OCI-LY7 (cell line): ENCODE results near the gene ADO. TPM values are rescaled to one million over a fixed set of nuclear protein-coding genes. Genes with fewer than 3 reads are reported as not detected.
A peak's percentile ranks its signal among the peaks of the same experiment; 100 is the strongest.

Experiments
- BruUV-seq: library from RNA; stranded (reverse); fragments of 400-500 nt; replicated peaks from 2 replicates; lab custom pipeline; 2021; lab: Mats Ljungman, UMichigan
- CTCF ChIA-PET: fragments of 300-600 bp; sonication (Branson Sonifier 250); formaldehyde crosslinking; loops from one replicate; lab custom pipeline; 2022; ENCODE audit warnings: antibody characterized with exemption; ENCODE audit not compliant: unreplicated experiment; lab: Charles Lee
- POLR2A ChIA-PET: fragments of 300-600 bp; sonication (Branson Sonifier 250); formaldehyde crosslinking; loops from one replicate; lab custom pipeline; 2022; ENCODE audit warnings: antibody characterized with exemption; lab: Charles Lee
- DNase-seq: peaks from one replicate; pipeline ENCODE4 v3.0.0-alpha.2; 2015; ENCODE audit warnings: low spot score
- H2AFZ ChIP-seq: fragments of 200-600 bp; sonication (generic), shearing (Covaris generic); 2 replicates; pipeline ENCODE4 v1.6.1; 2014; ENCODE audit warnings: mild to moderate bottlenecking, antibody characterized with exemption, low read length, moderate library complexity
- H3K27ac ChIP-seq: fragments of 200-600 bp; sonication (generic); 2 replicates; pipeline ENCODE4 v1.5.1; 2014; ENCODE audit warnings: mixed run types, low read depth, mild to moderate bottlenecking, moderate library complexity, low read length, inconsistent platforms; ENCODE audit not compliant: poor library complexity, severe bottlenecking
- H3K36me3 ChIP-seq: fragments of 200-600 bp; sonication (generic); 2 replicates; pipeline ENCODE4 v1.6.1; 2014; ENCODE audit warnings: mild to moderate bottlenecking, antibody characterized with exemption, low read length, moderate library complexity, mixed read lengths; ENCODE audit not compliant: insufficient read depth
- H3K4me1 ChIP-seq: fragments of 200-600 bp; sonication (generic); 2 replicates; pipeline ENCODE4 v1.5.1; 2014; ENCODE audit warnings: mild to moderate bottlenecking, low read length; ENCODE audit not compliant: insufficient read depth, poor library complexity, severe bottlenecking
- H3K4me2 ChIP-seq: fragments of 200-600 bp; sonication (generic); 2 replicates; pipeline ENCODE4 v1.6.1; 2014; ENCODE audit warnings: mild to moderate bottlenecking, low read length
- H3K4me3 ChIP-seq: fragments of 200-600 bp; sonication (generic); 2 replicates; pipeline ENCODE4 v1.5.1; 2014; ENCODE audit warnings: mild to moderate bottlenecking, low read depth, low read length; ENCODE audit not compliant: poor library complexity, severe bottlenecking
- H3K79me2 ChIP-seq: fragments of 200-600 bp; sonication (generic); 2 replicates; pipeline ENCODE4 v1.6.1; 2016; ENCODE audit warnings: low read depth, mild to moderate bottlenecking, low read length, moderate library complexity, mixed read lengths; ENCODE audit not compliant: insufficient read depth
- H3K9me2 ChIP-seq: fragments of 200-600 bp; sonication (generic); 2 replicates; pipeline ENCODE4 v1.6.1; 2016; ENCODE audit warnings: mild to moderate bottlenecking, low read length, mixed read lengths; ENCODE audit not compliant: insufficient read depth
- H3K9me3 ChIP-seq: fragments of 200-600 bp; sonication (generic); 2 replicates; pipeline ENCODE4 v1.6.1; 2014; ENCODE audit warnings: mild to moderate bottlenecking, mixed run types, low read length, mixed read lengths
- H4K20me1 ChIP-seq: fragments of 200-600 bp; sonication (generic); 2 replicates; pipeline ENCODE4 v1.6.1; 2014; ENCODE audit warnings: mild to moderate bottlenecking, antibody characterized with exemption, low read length, moderate library complexity, mixed read lengths; ENCODE audit not compliant: insufficient read depth
- EZH2phosphoT487 ChIP-seq: fragments of 200-600 bp; sonication (generic); IDR thresholded peaks from 2 replicates; pipeline ENCODE4 v1.6.1; 2018; ENCODE audit warnings: low read depth, borderline replicate concordance, mild to moderate bottlenecking, mixed run types, antibody characterized with exemption, low read length, moderate library complexity, mixed read lengths
- intact Hi-C: fragments of 100-400 bp; cut with micrococcal nuclease; formaldehyde crosslinking; loops from one replicate; pipeline ENCODE4 v1.10.0; 2022; ENCODE audit not compliant: unreplicated experiment
- total RNA-seq, 2 experiments: library from RNA; depleted of rRNA in 1 of 2; stranded (reverse); fragments of >200 nt in 1 of 2; shearing (Covaris generic) in 1 of 2; gene quantifications; 2 replicates each; pipeline ENCODE4 v1.2.3, GENCODE V29; 2014 to 2022
- TF ChIP-seq, protein P1 (sequence below): fragments of 200-600 bp; sonication (generic); conservative IDR thresholded peaks from 2 replicates; pipeline ENCODE4 v1.5.1; 2014; ENCODE audit warnings: mild to moderate bottlenecking, antibody characterized with exemption, low read length, moderate library complexity, mixed read lengths

ADO gene
- total RNA-seq, 2 experiments from 2014 or later, result 30.3 to 43.1 TPM

DNA sequence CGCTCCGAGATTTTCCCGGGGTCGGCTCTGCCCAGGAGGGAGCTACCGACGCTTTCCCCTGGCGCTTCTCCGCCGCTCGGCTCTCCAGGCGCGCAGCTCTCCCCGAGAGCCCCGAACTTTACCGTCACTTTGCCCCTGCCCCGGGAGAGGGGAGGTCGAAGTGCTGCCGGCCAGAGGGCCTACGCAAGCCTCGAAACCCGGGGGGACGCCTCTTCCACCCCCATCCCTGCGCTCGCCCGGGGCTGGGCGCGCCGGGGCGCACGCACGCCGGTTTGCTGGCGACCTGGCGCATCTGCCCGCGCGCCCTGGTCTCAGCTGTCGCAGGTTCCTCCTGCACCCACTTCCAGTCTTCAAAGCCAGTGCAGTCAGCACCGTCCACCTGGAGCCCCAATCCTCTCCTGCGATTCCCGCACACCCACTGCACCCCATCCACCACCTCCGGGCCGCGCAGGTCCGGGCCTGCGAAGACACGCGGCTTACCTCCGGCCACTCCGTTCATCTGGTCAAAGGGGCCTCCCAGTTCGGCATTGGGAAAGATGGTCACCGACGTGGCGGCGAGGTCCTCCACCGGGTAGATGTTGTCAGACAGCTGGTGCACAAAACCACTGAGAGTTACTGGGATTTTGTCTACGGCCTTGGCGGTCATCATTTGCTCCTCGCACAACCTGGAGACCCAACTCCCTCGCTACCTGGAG is 11.0 kb downstream of the ADO start:
- no peak overlapping the region for H2AFZ ChIP-seq
- no TSS peak for BruUV-seq

DNA sequence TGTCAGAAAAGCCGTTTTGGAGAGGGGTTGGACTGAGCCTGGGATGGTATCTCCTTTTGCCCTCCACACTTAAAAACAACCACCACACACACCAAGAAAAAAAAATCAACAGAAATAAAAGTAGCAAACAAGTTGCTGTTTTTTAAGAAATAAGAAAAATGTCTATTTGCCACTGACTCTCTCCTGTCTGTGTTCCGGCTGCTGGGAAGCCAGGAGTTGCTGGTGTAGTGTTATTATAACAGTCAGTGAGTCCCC is 11.5 kb downstream of the ADO start:
- POLR2A ChIA-PET, result interaction anchor here (0.6 to 4.9 kb wide), 11 partner anchors 11 to 449 kb away, joined by 3 to 54 read pairs (median 4); partner anchors contain the start of gene ADO
- H2AFZ ChIP-seq, result peak overlapping the region; percentile 63; the same call in 1 of the 2 replicates

More for the DNA sequence above, 11.0 kb downstream of the ADO start:
- CTCF ChIA-PET, result interaction anchor here (1.1 to 1.5 kb wide), 2 partner anchors 9 to 178 kb away, joined by 3 to 6 read pairs; no protein-coding TSS in a partner anchor
- intact Hi-C loops, result loop anchor here (1.0 to 10.0 kb wide), 7 partner anchors 178 to 709 kb away; partner anchors contain the start of gene REEP3
- POLR2A ChIA-PET, result interaction anchor here (0.6 to 4.9 kb wide), 8 partner anchors 11 to 367 kb away, joined by 3 to 54 read pairs (median 4); partner anchors contain the start of gene ADO
- H3K9me2 ChIP-seq, result no peaks in the 10 kb centered on the region
- H3K9me3 ChIP-seq, result no peaks in the 10 kb centered on the region
- TF ChIP-seq, protein P1, sequence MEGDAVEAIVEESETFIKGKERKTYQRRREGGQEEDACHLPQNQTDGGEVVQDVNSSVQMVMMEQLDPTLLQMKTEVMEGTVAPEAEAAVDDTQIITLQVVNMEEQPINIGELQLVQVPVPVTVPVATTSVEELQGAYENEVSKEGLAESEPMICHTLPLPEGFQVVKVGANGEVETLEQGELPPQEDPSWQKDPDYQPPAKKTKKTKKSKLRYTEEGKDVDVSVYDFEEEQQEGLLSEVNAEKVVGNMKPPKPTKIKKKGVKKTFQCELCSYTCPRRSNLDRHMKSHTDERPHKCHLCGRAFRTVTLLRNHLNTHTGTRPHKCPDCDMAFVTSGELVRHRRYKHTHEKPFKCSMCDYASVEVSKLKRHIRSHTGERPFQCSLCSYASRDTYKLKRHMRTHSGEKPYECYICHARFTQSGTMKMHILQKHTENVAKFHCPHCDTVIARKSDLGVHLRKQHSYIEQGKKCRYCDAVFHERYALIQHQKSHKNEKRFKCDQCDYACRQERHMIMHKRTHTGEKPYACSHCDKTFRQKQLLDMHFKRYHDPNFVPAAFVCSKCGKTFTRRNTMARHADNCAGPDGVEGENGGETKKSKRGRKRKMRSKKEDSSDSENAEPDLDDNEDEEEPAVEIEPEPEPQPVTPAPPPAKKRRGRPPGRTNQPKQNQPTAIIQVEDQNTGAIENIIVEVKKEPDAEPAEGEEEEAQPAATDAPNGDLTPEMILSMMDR, result no peak
- TF ChIP-seq EZH2phosphoT487, result peak; percentile 64; the same call in 1 of the 2 replicates
- H3K79me2 ChIP-seq, result peaks cover 5% of the 10 kb centered on the region; the same call in 1 of the 2 replicates
- no peak overlapping the region for H3K27ac ChIP-seq
- peak overlapping the region; percentile 74 for H3K4me3 ChIP-seq
- H3K4me2 ChIP-seq, result peak overlapping the region; percentile 72
- peaks cover 9% of the 10 kb centered on the region; the same call in 1 of the 2 replicates for H4K20me1 ChIP-seq
- peaks cover 16% of the 10 kb centered on the region for H3K4me1 ChIP-seq
- DNase-seq, result no peak
- H3K36me3 ChIP-seq, result peaks cover 8% of the 10 kb centered on the region; the same call in 1 of the 2 replicates

More for the DNA sequence above, 11.5 kb downstream of the ADO start:
- peaks cover 4% of the 10 kb centered on the region; the same call in 1 of the 2 replicates for H3K36me3 ChIP-seq
- CTCF ChIA-PET, result interaction anchor here (0.8 to 1.5 kb wide), 4 partner anchors 10 to 205 kb away, joined by 3 to 7 read pairs (median 4); partner anchors contain the start of gene ADO
- no peak for TF ChIP-seq EZH2phosphoT487
- TF ChIP-seq, protein P1, result no peak
- intact Hi-C loops, result loop anchor here (1.0 to 10.0 kb wide), 7 partner anchors 179 to 709 kb away; partner anchors contain the start of gene REEP3
- H3K79me2 ChIP-seq, result peaks cover under 1% of the 10 kb centered on the region; the same call in 1 of the 2 replicates
- no peaks in the 10 kb centered on the region for H3K9me2 ChIP-seq
- peak overlapping the region; percentile 72 for H3K4me2 ChIP-seq
- DNase-seq, result no peak
- H3K4me1 ChIP-seq, result peaks cover 16% of the 10 kb centered on the region
- H4K20me1 ChIP-seq, result peaks cover 4% of the 10 kb centered on the region; the same call in 1 of the 2 replicates
- no TSS peak for BruUV-seq
- peak overlapping the region; percentile 74 for H3K4me3 ChIP-seq
- no peak overlapping the region for H3K27ac ChIP-seq
- H3K9me3 ChIP-seq, result no peaks in the 10 kb centered on the region
